Neural cell (in vitro differentiated cells): ENCODE data around the gene PTGR1.

ENCODE experiments used
- EP300 ChIP-seq: fragments of 450-650 bp; conservative IDR thresholded peaks from 2 replicates; pipeline ENCODE4 v1.6.1; 2014; ENCODE audit warnings: antibody characterized with exemption, mild to moderate bottlenecking, moderate library complexity; ENCODE audit not compliant: poor library complexity, severe bottlenecking
- EZH2 ChIP-seq: fragments of 200-600, 300-800 bp; shearing (Covaris generic), sonication (generic); IDR thresholded peaks from 2 replicates; pipeline ENCODE4 v1.6.1; 2014; ENCODE audit warnings: antibody characterized with exemption, low read length, borderline replicate concordance, mild to moderate bottlenecking; ENCODE audit not compliant: insufficient read depth, poor library complexity, severe bottlenecking
- TAF1 ChIP-seq: IDR thresholded peaks from 2 replicates; pipeline ENCODE4 v1.6.1; 2012; ENCODE audit warnings: low read depth
- TF ChIP-seq, protein P1 (sequence below): fragments of 450-650 bp; IDR thresholded peaks from 2 replicates; pipeline ENCODE4 v1.5.1; 2014; ENCODE audit warnings: antibody characterized with exemption, mild to moderate bottlenecking, moderate library complexity; ENCODE audit not compliant: poor library complexity, severe bottlenecking

GRCh38 chr9:111631214-111631971 lies 31.9 kb upstream of the PTGR1 start, which contains the start of gene DNAJC25:
- TF ChIP-seq, protein P1, sequence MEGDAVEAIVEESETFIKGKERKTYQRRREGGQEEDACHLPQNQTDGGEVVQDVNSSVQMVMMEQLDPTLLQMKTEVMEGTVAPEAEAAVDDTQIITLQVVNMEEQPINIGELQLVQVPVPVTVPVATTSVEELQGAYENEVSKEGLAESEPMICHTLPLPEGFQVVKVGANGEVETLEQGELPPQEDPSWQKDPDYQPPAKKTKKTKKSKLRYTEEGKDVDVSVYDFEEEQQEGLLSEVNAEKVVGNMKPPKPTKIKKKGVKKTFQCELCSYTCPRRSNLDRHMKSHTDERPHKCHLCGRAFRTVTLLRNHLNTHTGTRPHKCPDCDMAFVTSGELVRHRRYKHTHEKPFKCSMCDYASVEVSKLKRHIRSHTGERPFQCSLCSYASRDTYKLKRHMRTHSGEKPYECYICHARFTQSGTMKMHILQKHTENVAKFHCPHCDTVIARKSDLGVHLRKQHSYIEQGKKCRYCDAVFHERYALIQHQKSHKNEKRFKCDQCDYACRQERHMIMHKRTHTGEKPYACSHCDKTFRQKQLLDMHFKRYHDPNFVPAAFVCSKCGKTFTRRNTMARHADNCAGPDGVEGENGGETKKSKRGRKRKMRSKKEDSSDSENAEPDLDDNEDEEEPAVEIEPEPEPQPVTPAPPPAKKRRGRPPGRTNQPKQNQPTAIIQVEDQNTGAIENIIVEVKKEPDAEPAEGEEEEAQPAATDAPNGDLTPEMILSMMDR = peak; percentile 30
- peak; percentile 72 for TF ChIP-seq EP300
- TF ChIP-seq EZH2 = no peak
- peak; percentile 93 for TF ChIP-seq TAF1
